Upper lobe of right lung (tissue), 1 donor: Measurements from ENCODE around the gene TYSND1. TPM values are rescaled to one million over a fixed set of nuclear protein-coding genes. Genes with fewer than 3 reads are reported as not detected.
A peak's percentile ranks its signal among the peaks of the same experiment; 100 is the strongest.

Source experiments
- ATAC-seq: fragments of 200-7000 bp; cut with Tn5 transposase; one replicate; pipeline ENCODE4 v1.9.1; 2020; ENCODE audit warnings: mild to moderate bottlenecking, moderate library complexity
- DNase-seq: peaks from one replicate; pipeline ENCODE4 v3.0.0-alpha.2; 2020
- H3K27ac ChIP-seq: fragments of 200-600 bp; one replicate; pipeline ENCODE4 v1.8.0; 2022
- H3K27me3 ChIP-seq: fragments of 200-600 bp; one replicate; pipeline ENCODE4 v1.8.0; 2022; ENCODE audit warnings: mild to moderate bottlenecking
- H3K36me3 ChIP-seq: fragments of 200-600 bp; one replicate; pipeline ENCODE4 v1.8.0; 2022
- H3K4me1 ChIP-seq: fragments of 200-600 bp; one replicate; pipeline ENCODE4 v1.8.0; 2022
- H3K4me3 ChIP-seq: fragments of 200-600 bp; one replicate; pipeline ENCODE4 v1.8.0; 2022; ENCODE audit warnings: mild to moderate bottlenecking
- H3K9me3 ChIP-seq: fragments of 200-600 bp; one replicate; pipeline ENCODE4 v1.8.0; 2022
- CTCF ChIP-seq: fragments of 200-600 bp; IDR thresholded peaks from one replicate; pipeline ENCODE4 v1.8.0; 2022; ENCODE audit warnings: antibody characterized with exemption
- intact Hi-C: fragments of 100-400 bp; cut with DNase I; formaldehyde crosslinking; loops from one replicate; pipeline ENCODE4 v1.11.0; 2022
- long read RNA-seq: library from polyadenylated mRNA; unstranded; transcript quantifications from one replicate; pipeline ENCODE4 v2.0.0, GENCODE V29; 2021
- total RNA-seq: library from RNA; stranded (reverse); fragmentation: NEBNext Ultra II Directional; extraction: Animal tissue kit (Norgen Biotek cat#: 25700); gene quantifications from one replicate; pipeline ENCODE4 v1.2.1, GENCODE V29; 2021
- donor health status: DM: no; HTN: yes; CAD: no; lungs with severe emphysema.

The TYSND1 gene
- total RNA-seq, result 12.5 TPM
- long read RNA-seq, transcript TYSND1-201 (4 exons, 3,644 nt), result major isoform, 48 of 77 reads
- long read RNA-seq, transcript TYSND1-204 (3 exons, 3,341 nt), result minor isoform, 8 of 77 reads
- long read RNA-seq, partial matches to known transcripts, result 7 of 77 reads
- long read RNA-seq, other reads (novel, unspliced or antisense), result 13 of 77 reads

GRCh38 chr10:70146489-70147258 lies at the start of gene TYSND1:
Gene TYSND1 (minus strand): TSS chr10:70146700. CDS start chr10:70146586, 114 bp downstream.
- Histone ChIP-seq H3K4me3 (peak within 1 kb of the TSS; percentile 95), H3K9me3 (no peaks in the 10 kb centered on the region), H3K27ac (peak within 1 kb of the TSS; percentile 91), H3K27me3 (no peaks in the 10 kb centered on the region), H3K36me3 (peaks cover 35% of the 10 kb centered on the region), H3K4me1 (peaks cover 10% of the 10 kb centered on the region)
- DNase-seq (peak; percentile 97), ATAC-seq (peak; percentile 95)
- intact Hi-C loops, result no loop called here
- TF ChIP-seq CTCF, result peak; percentile 68

GRCh38 chr10:70193391-70193844 lies 46.9 kb upstream of the TYSND1 start:
- DNase-seq (no peak), ATAC-seq (peak; percentile 27)
- Histone ChIP-seq H3K4me1 (peaks cover 43% of the 10 kb centered on the region), H3K36me3 (peaks cover 6% of the 10 kb centered on the region), H3K27me3 (no peaks in the 10 kb centered on the region), H3K27ac (peak overlapping the region; percentile 86), H3K4me3 (no peak overlapping the region), H3K9me3 (no peaks in the 10 kb centered on the region)
- intact Hi-C loops, result no loop called here
- no peak for TF ChIP-seq CTCF

- peak; percentile 11 for ATAC-seq
- Histone ChIP-seq H3K36me3 (no peaks in the 10 kb centered on the region), H3K4me3 (no peak overlapping the region), H3K4me1 (peaks cover 43% of the 10 kb centered on the region), H3K9me3 (no peaks in the 10 kb centered on the region), H3K27ac (peak overlapping the region; percentile 86), H3K27me3 (no peaks in the 10 kb centered on the region)
- no peak for DNase-seq
- intact Hi-C loops, result no loop called here
- TF ChIP-seq CTCF, result no peak
These were observed 45.9 kb upstream of the TYSND1 start for GRCh38 chr10:70192326-70192968.

- Histone ChIP-seq H3K4me3 (no peak overlapping the region), H3K9me3 (no peaks in the 10 kb centered on the region), H3K27ac (peak overlapping the region; percentile 86), H3K4me1 (peaks cover 43% of the 10 kb centered on the region), H3K36me3 (no peaks in the 10 kb centered on the region), H3K27me3 (no peaks in the 10 kb centered on the region)
- DNase-seq (no peak), ATAC-seq (peak; percentile 74)
- intact Hi-C loops, result no loop called here
- no peak for TF ChIP-seq CTCF
These were observed 45.4 kb upstream of the TYSND1 start for GRCh38 chr10:70191972-70192305.

GRCh38 chr10:70191161-70191971 lies 44.9 kb upstream of the TYSND1 start:
- no peaks in the 10 kb centered on the region for H3K27me3 ChIP-seq
- no peak overlapping the region for H3K4me3 ChIP-seq
- H3K4me1 ChIP-seq, result peaks cover 45% of the 10 kb centered on the region
- intact Hi-C loops, result no loop called here
- peak overlapping the region; percentile 61 for H3K27ac ChIP-seq
- ATAC-seq (no peak), DNase-seq (no peak)
- H3K36me3 ChIP-seq, result no peaks in the 10 kb centered on the region
- no peaks in the 10 kb centered on the region for H3K9me3 ChIP-seq
- TF ChIP-seq CTCF, result no peak
